Nephron progenitor cell (in vitro differentiated cells): Measurements from ENCODE around the gene UBE2J1.

Experiments
- DNase-seq: peaks from one replicate; pipeline ENCODE4 v3.0.0; 2021
- H3K27ac Mint-ChIP-seq: 2 replicates; pipeline ENCODE4 v1.8.0; 2021; ENCODE audit warnings: mild to moderate bottlenecking, moderate library complexity, mixed read lengths
- H3K27me3 Mint-ChIP-seq: 2 replicates; pipeline ENCODE4 v1.8.0; 2021; ENCODE audit warnings: mild to moderate bottlenecking, low read depth, mixed read lengths; ENCODE audit not compliant: poor library complexity
- H3K36me3 Mint-ChIP-seq: 2 replicates; pipeline ENCODE4 v1.8.0; 2021; ENCODE audit warnings: low read depth, mixed read lengths
- H3K4me1 Mint-ChIP-seq: 2 replicates; pipeline ENCODE4 v1.8.0; 2021; ENCODE audit warnings: mixed read lengths
- H3K4me3 Mint-ChIP-seq: 2 replicates; pipeline ENCODE4 v1.8.0; 2021; ENCODE audit warnings: mild to moderate bottlenecking, moderate library complexity, mixed read lengths
- H3K9me3 Mint-ChIP-seq: 2 replicates; pipeline ENCODE4 v1.8.0; 2021; ENCODE audit warnings: mild to moderate bottlenecking, moderate library complexity, mixed read lengths
- CTCF ChIP-seq: fragments of 200-600 bp; sonication (generic); IDR thresholded peaks from 2 replicates; pipeline ENCODE4 v1.5.0; 2021; ENCODE audit warnings: antibody characterized with exemption

The UBE2J1 gene

GRCh38 chr6:89353118-89353556, 615 bp upstream of the UBE2J1 start:
- H3K9me3 Mint-ChIP-seq: no peaks in the 10 kb centered on the region
- no peaks in the 10 kb centered on the region for H3K27me3 Mint-ChIP-seq
- H3K4me3 Mint-ChIP-seq: peak overlapping the region; percentile 80
- peaks cover 21% of the 10 kb centered on the region for H3K36me3 Mint-ChIP-seq
- H3K4me1 Mint-ChIP-seq: peaks cover 47% of the 10 kb centered on the region
- peak overlapping the region; percentile 66 for H3K27ac Mint-ChIP-seq
- TF ChIP-seq CTCF: no peak
- DNase-seq: no peak

- Mint-ChIP-seq H3K36me3 (peaks cover 21% of the 10 kb centered on the region), H3K4me1 (peaks cover 52% of the 10 kb centered on the region), H3K27me3 (no peaks in the 10 kb centered on the region), H3K9me3 (no peaks in the 10 kb centered on the region), H3K4me3 (peak overlapping the region; percentile 98), H3K27ac (peak overlapping the region; percentile 97)
- DNase-seq: no peak
- TF ChIP-seq CTCF: no peak
These were observed 748 bp downstream of the UBE2J1 start for GRCh38 chr6:89351671-89352277.

- no peak for TF ChIP-seq CTCF
- Mint-ChIP-seq H3K9me3 (no peaks in the 10 kb centered on the region), H3K27me3 (no peaks in the 10 kb centered on the region), H3K27ac (peak overlapping the region; percentile 60), H3K4me3 (peak overlapping the region; percentile 98), H3K4me1 (peaks cover 57% of the 10 kb centered on the region), H3K36me3 (peaks cover 21% of the 10 kb centered on the region)
- DNase-seq: no peak
These were observed 2.1 kb downstream of the UBE2J1 start for GRCh38 chr6:89350281-89350966.

GRCh38 chr6:89348372-89348771, 4.2 kb downstream of the UBE2J1 start:
- no peak for TF ChIP-seq CTCF
- H3K27ac Mint-ChIP-seq: no peak overlapping the region
- no peak for DNase-seq
- no peaks in the 10 kb centered on the region for H3K9me3 Mint-ChIP-seq
- H3K36me3 Mint-ChIP-seq: peaks cover 21% of the 10 kb centered on the region
- H3K4me3 Mint-ChIP-seq: no peak overlapping the region
- H3K27me3 Mint-ChIP-seq: no peaks in the 10 kb centered on the region
- H3K4me1 Mint-ChIP-seq: peaks cover 46% of the 10 kb centered on the region

- no peak overlapping the region for H3K4me3 Mint-ChIP-seq
- H3K36me3 Mint-ChIP-seq: peaks cover 21% of the 10 kb centered on the region
- H3K9me3 Mint-ChIP-seq: no peaks in the 10 kb centered on the region
- no peak for TF ChIP-seq CTCF
- no peaks in the 10 kb centered on the region for H3K27me3 Mint-ChIP-seq
- no peak for DNase-seq
- no peak overlapping the region for H3K27ac Mint-ChIP-seq
- peaks cover 44% of the 10 kb centered on the region for H3K4me1 Mint-ChIP-seq
These were observed 4.7 kb downstream of the UBE2J1 start for GRCh38 chr6:89347825-89348224.

GRCh38 chr6:89346433-89346832, 6.1 kb downstream of the UBE2J1 start:
- Mint-ChIP-seq H3K27me3 (no peaks in the 10 kb centered on the region), H3K36me3 (peaks cover 30% of the 10 kb centered on the region), H3K4me1 (peaks cover 37% of the 10 kb centered on the region), H3K4me3 (no peak overlapping the region), H3K9me3 (no peaks in the 10 kb centered on the region), H3K27ac (no peak overlapping the region)
- no peak for TF ChIP-seq CTCF
- no peak for DNase-seq
